Activated CD4-positive, alpha-beta T cell treated with anti-CD3 and anti-CD28 coated beads, Interleukin-2, Interleukin-4, amounts not matched to agents 100 ng/mL and 50 ng/mL, durations not matched to agents 16 hours and 8 hours (primary cell): ENCODE measurements around the gene CTNND1.
"Not testable (repeated sequence)": the region's sequence is repeated elsewhere in the genome, so short reads cannot be mapped to it uniquely, and the experiment has no call there.

ENCODE experiments used
- DNase-seq: peaks from one replicate; pipeline ENCODE4 v3.0.0-alpha.2; 2020; ENCODE audit warnings: low spot score

Gene CTNND1

DNA sequence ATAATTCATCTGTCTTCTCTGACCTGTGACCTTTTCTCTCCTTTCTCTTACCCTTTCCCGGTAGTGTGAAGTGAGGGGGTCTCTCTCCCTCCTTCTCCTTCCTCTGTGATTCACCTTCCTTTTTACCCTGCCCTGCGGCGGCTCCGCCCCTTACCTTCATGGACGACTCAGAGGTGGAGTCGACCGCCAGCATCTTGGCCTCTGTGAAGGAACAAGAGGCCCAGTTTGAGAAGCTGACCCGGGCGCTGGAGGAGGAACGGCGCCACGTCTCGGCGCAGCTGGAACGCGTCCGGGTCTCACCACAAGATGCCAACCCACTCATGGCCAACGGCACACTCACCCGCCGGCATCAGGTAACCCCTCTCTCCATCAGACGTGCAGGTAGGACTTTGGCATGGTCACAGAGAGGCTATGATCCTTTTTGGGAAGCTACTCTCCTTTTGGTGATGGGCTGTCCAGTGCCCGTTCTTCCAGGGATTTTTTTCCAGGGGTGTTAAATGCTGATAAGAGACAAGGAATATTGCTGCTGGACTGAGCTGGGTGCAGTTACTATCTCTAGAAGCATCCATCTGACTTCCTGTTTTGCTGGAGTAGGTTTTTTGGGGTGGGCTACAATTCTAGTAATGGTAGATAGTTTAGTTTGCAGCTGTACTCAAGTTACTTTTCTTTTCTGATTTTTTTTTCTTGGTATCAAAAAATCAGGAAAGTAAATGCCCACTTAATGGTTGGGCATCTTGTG lies 29.9 kb downstream of the CTNND1 start:
- DNase-seq, result no peak

GRCh38 chr11:57792060-57792541 lies 30.5 kb downstream of the CTNND1 start:
- DNase-seq, result peak; percentile 90

DNA sequence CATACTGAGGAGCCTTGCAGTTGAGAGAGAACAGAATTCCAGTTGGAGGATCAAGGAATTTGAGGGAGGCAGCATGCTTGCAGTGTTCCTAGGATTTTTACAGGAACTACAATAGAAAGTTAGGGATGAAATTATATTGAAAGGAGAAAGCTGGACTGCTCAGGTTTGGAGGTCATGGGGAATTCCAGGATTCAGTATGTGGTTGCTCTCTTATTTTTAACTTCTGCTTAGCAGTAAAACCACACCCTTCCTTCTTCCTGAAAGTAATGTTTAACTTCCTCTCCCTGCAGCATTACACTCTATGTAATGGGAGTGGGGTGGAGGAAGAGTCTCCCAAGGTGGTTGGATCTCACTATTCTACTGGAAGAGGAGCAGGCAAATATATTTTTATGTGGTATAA lies 31.3 kb downstream of the CTNND1 start:
- DNase-seq, result no peak

DNA sequence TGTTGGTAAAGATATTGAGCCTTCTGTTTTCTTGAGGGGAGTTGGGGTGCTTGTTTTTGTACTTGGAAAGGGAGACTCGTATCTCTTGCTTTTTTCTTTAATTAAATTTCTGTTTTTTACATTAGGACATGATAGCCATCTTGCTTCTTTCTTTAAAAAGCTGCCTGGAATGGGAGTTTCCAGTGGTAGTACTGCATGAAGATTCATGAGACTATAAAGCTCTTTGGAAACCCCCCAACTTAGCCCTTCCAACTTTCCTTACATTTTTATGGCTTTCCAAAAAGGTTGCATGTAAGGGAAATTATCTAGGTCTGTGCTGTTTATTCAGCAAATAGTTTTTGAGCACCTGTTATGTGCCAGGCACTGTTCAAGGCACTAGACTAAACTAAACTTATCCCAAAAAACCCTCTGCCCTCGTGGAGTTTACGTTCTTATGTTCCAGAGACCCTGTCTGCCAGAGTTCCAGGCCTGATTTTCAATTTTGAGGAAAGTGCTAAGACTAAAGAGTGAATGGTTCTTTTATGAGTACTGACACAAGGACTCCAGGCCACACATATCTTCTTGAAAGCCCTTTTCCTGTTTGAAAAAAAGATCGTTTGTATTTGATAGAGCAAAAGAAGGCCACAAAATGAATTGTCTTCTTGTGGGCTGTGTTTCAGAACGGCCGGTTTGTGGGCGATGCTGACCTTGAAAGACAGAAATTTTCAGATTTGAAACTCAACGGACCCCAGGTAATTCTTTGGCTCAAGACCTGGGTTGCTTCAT lies 31.9 kb downstream of the CTNND1 start:
- no peak for DNase-seq

- DNase-seq, result no peak
Measured at GRCh38 chr11:57798905-57799559, 37.4 kb downstream of the CTNND1 start.

DNA sequence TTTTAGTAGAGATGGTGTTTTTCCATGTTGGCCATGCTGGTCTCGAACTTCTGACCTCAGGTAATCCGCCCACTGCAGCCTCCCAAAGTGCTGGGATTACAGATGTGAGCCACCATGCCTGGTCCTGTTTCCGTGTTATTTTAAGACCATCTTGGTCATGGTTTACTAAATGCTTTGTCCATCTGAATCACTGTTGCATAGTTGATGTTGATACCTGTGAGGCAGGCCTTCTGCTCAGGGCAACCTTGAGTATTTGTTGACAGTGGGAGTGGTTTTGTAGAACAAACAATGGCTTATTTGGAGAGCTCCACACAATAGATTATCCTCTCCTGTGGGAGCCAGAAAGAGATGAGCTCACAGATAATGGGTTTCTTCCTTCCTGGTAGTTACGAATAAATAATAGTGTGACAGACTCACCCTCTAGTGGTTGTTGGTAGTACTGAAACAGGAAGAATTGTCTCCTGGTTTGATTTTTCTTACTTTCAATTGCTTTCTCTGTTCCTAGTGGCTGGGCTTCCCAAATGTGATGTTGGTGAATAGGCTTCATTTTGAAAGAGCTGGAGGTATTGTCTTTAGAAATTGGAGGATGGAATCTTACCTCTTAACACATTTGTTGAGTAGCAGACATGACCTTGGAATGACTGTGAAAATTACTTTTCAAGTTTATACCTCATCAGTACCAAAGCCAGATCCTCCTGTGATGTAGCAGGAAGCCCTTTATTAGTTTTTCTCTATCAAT lies 39.0 kb downstream of the CTNND1 start:
- DNase-seq, result peak; percentile 72

DNA sequence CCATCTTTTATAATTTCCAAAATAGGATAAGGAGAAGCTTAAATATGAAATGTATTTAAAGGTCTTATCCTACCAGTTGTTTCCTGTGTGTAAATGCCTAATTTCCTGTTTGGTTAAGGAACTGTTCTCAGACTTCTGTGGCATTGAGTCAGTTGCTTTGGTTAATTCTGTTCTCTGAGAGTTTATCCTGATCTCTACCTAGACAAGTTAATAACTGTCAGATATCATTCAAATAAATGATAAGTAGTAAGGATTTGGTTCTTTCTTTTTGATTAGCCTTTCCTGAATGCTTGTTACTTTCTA lies 39.5 kb downstream of the CTNND1 start:
- DNase-seq, result no peak

- no peak for DNase-seq
Measured at GRCh38 chr11:57802411-57802810, 40.8 kb downstream of the CTNND1 start.

DNA sequence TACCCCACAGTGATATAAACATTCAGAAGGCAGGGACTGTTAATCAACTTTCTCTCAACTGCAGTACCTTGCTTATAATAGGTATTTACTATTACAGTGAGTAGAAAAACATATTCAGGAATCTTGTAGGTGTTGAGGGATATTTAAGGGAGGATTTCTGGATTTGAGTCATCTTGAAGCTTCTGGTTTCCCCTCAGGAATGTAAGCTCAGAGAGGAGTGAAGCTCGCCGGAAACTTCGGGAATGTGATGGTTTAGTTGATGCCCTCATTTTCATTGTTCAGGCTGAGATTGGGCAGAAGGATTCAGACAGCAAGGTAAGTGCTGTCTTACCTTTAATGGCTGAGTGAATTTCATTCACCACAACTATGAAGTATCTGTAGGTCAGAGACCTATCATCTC lies 42.9 kb downstream of the CTNND1 start:
- DNase-seq, result no peak

DNA sequence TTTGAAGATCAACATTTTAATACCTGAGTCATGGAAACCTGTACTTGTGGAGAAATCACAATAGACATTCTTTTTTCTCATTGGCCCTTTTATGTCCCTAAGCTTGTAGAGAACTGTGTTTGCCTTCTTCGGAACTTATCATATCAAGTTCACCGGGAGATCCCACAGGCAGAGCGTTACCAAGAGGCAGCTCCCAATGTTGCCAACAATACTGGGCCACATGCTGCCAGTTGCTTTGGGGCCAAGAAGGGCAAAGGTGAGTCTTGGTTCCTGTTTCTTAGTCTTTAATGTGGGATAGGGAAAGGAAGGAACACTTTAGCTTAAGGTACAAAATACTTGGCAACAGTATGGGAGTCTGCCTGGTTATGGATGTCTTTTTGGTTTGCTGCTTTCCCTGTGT lies 44.2 kb downstream of the CTNND1 start:
- no peak for DNase-seq

DNA sequence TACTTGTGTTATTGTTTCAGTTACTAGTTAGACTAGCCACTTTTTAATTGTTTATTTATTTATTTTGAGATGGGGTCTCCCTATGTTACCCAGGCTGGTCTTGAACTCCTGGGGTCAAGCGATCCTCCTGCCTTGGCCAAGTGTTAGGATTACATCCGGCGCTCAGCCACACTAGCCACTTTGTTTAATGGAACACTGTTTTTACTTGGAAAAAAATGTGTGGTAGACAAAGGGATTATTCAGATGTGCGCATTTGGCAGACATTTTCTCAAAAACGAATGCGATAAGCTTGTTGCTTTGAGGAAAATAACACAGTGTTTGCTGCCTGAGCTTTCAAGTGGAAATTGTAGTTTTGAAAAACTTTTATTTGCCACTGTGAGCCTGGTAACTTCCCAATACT lies 51.0 kb downstream of the CTNND1 start:
- no peak for DNase-seq

DNA sequence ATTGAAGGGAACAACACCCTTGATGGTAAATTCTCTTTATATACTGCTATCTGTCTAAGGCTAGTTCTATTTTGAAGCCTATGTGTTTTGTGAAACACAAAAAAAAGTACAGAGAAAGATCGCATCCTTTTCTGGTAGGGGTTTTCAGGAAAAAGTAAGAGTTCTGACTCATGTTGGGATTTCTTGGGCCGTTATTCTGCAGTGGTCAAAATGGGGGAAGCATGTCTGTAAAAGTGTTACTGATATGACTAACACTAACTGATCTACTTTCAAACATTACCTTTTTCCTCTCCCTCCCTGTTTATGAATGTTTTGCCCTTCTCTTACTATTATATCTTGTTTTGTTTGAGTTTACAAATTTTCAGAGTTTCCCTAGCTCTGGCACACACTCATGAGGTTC lies 53.9 kb downstream of the CTNND1 start:
- DNase-seq, result peak; percentile 51

GRCh38 chr11:57815877-57816276 lies 54.3 kb downstream of the CTNND1 start:
- DNase-seq, result no peak

GRCh38 chr11:57818812-57819211 lies 57.2 kb downstream of the CTNND1 start:
- DNase-seq, result no peak

DNA sequence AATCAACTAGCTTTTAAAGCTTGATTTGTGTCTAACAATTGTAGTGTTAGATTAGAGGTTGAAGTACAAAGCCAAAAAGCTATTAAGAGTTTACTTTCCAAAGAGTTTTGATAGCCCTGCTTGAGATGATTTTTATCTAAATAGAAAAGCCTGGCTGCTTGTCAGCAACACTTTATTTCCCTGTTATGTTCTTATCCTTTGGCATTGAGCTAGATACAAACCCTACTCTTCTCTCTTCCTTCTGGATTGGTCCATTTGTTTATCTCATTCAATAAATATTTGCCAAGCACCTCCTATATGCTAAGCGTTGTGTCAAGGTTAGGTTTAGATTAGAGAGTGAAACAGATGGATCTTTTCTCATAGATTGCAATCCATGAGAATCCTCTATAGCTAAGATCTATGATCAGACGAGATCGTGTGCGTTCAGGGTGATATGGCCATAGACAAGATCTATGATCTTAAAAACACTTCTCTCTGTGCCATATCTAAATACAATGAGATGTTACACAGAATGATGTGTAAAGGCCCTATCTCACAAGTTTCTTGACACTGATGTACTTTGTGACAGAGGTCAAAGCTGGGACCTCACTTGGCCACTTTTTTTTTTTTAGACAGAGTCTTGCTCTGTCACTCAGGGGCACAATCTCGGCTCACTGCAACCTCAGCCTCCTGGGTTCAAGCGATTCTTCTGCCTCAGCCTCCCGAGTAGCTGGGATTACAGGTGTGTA lies 57.8 kb downstream of the CTNND1 start:
- no peak for DNase-seq

GRCh38 chr11:57823859-57824258 lies 62.3 kb downstream of the CTNND1 start:
- DNase-seq, result no peak

DNA sequence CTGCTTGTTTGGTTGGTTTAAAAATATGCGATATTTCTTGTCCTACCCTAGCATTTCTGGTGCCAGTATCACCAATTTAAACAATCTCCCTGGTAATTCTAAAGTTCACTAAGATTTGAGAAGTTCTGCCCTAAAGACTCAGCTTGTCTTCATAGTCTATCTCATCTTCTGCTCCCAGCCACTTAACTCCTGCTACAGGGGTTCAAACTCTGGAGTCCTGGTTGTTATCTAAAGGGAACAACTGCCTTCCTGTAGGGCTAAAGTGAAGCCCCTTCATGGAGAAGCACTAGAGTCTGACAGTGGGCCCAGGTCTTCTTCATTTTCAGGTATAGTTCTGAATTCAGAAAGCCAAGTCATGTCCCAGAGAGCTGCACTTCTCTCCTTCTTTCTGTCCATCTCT lies 73.2 kb downstream of the CTNND1 start:
- DNase-seq, result no peak

DNA sequence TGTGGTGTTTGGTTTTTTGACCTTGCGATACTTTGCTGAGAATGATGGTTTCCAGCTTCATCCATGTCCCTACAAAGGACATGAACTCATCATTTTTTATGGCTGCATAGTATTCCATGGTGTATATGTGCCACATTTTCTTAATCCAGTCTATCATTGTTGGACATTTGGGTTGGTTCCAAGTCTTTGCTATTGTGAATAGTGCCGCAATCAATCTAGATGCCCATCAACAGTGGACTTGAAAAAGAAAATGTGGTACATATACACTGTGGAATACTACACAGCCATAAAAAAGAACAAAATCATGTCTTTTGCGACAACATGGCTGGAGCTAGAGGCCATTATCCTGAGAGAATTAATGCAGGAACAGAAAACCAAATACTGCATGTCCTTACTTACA lies 77.0 kb downstream of the CTNND1 start:
- DNase-seq, result not testable (repeated sequence)

DNA sequence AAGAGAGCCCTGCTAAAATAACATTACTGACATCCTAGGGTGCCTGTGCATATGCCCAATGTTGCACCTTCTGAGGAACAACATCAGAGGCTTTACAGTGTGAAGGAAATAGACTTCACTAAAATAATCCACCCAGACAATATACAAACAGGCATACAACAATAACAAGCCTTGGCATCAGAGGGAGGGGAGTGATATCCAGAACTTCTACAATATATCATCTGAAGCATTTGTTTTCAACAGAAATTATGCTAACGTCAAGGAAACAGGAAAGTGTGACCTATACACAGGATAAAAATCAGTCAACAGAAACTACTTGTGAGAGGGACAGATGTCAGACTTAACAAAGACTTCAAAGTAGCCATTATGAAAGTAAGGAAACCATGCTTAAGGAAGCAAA lies 81.3 kb downstream of the CTNND1 start:
- DNase-seq, result no peak

DNA sequence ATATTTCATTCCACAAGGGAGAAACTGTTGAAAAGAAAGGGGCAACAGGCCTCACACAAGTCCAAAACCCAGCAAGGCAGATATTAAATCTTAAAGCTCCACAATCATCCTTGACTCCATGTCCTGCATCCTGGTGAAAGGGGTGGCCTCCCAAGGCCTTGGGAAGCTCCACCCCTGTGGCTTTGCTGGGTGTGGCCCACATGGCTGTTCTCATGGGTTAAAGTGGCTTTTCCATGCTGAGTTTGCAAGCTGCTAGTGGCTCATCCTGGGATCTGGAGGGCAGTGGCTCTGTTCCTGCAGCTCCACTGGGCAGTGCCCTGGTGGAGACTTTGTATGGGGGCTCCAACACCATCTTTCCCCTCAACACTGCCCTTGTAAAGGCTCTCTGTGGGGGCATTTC lies 106.4 kb downstream of the CTNND1 start:
- DNase-seq, result no peak

GRCh38 chr11:57868491-57868890 lies 106.9 kb downstream of the CTNND1 start:
- DNase-seq, result no peak
